GM12892 (cell line): ENCODE results near the gene ZNRD2.

ENCODE experiments used
- DNase-seq: peaks from one replicate; pipeline ENCODE4 v3.0.0; 2011; ENCODE audit not compliant: insufficient read length
- FAIRE-seq: peaks from 2 replicates; lab custom pipeline; 2011; peaks lifted over from hg19 to GRCh38; lab: Jason Lieb, UNC
- POLR2A ChIP-seq: IDR thresholded peaks from 2 replicates; pipeline ENCODE4 v1.6.1; 2011; ENCODE audit warnings: low read depth, low read length, control low read depth
- POLR2AphosphoS5 ChIP-seq: IDR thresholded peaks from 2 replicates; pipeline ENCODE4 v1.6.1; 2011; ENCODE audit warnings: low read depth, low read length, control low read depth
- TAF1 ChIP-seq: IDR thresholded peaks from 2 replicates; pipeline ENCODE4 v1.6.1; 2011; ENCODE audit warnings: low read depth, mild to moderate bottlenecking, control low read depth, low read length, borderline replicate concordance

The ZNRD2 gene

GRCh38 chr11:65529475-65530156 lies 40.7 kb upstream of the ZNRD2 start:
- TF ChIP-seq POLR2AphosphoS5 = no peak
- no peak for TF ChIP-seq POLR2A
- no peak for TF ChIP-seq TAF1
- no peak for FAIRE-seq
- no peak for DNase-seq

GRCh38 chr11:65530157-65530496 lies 40.1 kb upstream of the ZNRD2 start:
- FAIRE-seq (peak; percentile 57), DNase-seq (no peak)
- TF ChIP-seq POLR2A = no peak
- no peak for TF ChIP-seq TAF1
- TF ChIP-seq POLR2AphosphoS5 = no peak

- no peak for FAIRE-seq
- TF ChIP-seq TAF1 (no peak), POLR2AphosphoS5 (no peak)
- no peak for DNase-seq
These were observed 37.8 kb upstream of the ZNRD2 start for GRCh38 chr11:65532388-65533064.

GRCh38 chr11:65535102-65535501 lies 35.2 kb upstream of the ZNRD2 start:
- TF ChIP-seq TAF1 (no peak), POLR2AphosphoS5 (no peak), POLR2A (no peak)
- FAIRE-seq = no peak
- no peak for DNase-seq

GRCh38 chr11:65536412-65537295 lies 33.6 kb upstream of the ZNRD2 start:
- FAIRE-seq = no peak
- TF ChIP-seq POLR2A = 0 out of 2 replicates have a peak, but pooled peaks have one; percentile 10
- TF ChIP-seq TAF1 = no peak
- TF ChIP-seq POLR2AphosphoS5 = peak; percentile 11; the same call in 1 of the 2 replicates
- no peak for DNase-seq

- TF ChIP-seq POLR2AphosphoS5 = no peak
- TF ChIP-seq POLR2A = no peak
- TF ChIP-seq TAF1 = no peak
- no peak for FAIRE-seq
- no peak for DNase-seq
These were observed 33.0 kb upstream of the ZNRD2 start for GRCh38 chr11:65537296-65537597.

- TF ChIP-seq POLR2A = no peak
- no peak for TF ChIP-seq POLR2AphosphoS5
- no peak for TF ChIP-seq TAF1
- DNase-seq (no peak), FAIRE-seq (no peak)
These were observed 32.6 kb upstream of the ZNRD2 start for GRCh38 chr11:65537620-65538231.

GRCh38 chr11:65538232-65538914 lies 31.9 kb upstream of the ZNRD2 start:
- TF ChIP-seq TAF1 (no peak), POLR2A (no peak), POLR2AphosphoS5 (no peak)
- DNase-seq (no peak), FAIRE-seq (no peak)

GRCh38 chr11:65538915-65539743 lies 31.1 kb upstream of the ZNRD2 start:
- no peak for DNase-seq
- TF ChIP-seq POLR2A = peak; percentile 2; the same call in 1 of the 2 replicates
- TF ChIP-seq TAF1 = no peak
- no peak for FAIRE-seq

- FAIRE-seq (no peak), DNase-seq (peak; percentile 89)
- TF ChIP-seq POLR2AphosphoS5 (no peak), TAF1 (no peak), POLR2A (no peak)
These were observed 30.5 kb upstream of the ZNRD2 start for GRCh38 chr11:65539744-65540289.
